ENCODE measurements around the gene LIN28A.

DNA sequence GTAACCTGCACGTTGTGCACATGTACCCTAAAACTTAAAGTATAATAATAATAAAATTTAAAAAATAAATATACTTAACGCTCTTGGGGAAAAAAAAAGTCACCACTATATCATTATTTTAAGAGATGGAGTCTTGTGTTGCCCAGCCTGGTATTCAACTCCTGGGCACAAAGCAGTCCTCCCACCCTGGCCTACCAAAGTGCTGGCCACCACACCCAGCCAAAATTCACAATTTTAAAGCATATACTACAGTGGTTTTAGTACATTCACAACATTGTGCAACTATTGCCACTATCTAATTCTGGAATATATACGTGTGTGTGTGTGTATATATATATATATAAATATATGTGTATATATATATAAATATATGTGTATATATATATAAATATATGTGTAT, 67.5 kb downstream of the LIN28A start:
- TF ChIP-seq, protein P1, sequence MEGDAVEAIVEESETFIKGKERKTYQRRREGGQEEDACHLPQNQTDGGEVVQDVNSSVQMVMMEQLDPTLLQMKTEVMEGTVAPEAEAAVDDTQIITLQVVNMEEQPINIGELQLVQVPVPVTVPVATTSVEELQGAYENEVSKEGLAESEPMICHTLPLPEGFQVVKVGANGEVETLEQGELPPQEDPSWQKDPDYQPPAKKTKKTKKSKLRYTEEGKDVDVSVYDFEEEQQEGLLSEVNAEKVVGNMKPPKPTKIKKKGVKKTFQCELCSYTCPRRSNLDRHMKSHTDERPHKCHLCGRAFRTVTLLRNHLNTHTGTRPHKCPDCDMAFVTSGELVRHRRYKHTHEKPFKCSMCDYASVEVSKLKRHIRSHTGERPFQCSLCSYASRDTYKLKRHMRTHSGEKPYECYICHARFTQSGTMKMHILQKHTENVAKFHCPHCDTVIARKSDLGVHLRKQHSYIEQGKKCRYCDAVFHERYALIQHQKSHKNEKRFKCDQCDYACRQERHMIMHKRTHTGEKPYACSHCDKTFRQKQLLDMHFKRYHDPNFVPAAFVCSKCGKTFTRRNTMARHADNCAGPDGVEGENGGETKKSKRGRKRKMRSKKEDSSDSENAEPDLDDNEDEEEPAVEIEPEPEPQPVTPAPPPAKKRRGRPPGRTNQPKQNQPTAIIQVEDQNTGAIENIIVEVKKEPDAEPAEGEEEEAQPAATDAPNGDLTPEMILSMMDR (IDR thresholded peaks at IDR 0.05; ENCODE audit: low read depth, low read length, missing input control), result no peak
- TF ChIP-seq, protein P2, sequence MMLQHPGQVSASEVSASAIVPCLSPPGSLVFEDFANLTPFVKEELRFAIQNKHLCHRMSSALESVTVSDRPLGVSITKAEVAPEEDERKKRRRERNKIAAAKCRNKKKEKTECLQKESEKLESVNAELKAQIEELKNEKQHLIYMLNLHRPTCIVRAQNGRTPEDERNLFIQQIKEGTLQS (IDR thresholded peaks at IDR 0.05), result no peak
- TF ChIP-seq TAF1 (conservative IDR thresholded peaks at IDR 0.05) (no peak), JUND (IDR thresholded peaks at IDR 0.05) (no peak), RAD21 (IDR thresholded peaks at IDR 0.05) (no peak), HNF4G (IDR thresholded peaks at IDR 0.05) (no peak)
- TF ChIP-seq, protein P3, sequence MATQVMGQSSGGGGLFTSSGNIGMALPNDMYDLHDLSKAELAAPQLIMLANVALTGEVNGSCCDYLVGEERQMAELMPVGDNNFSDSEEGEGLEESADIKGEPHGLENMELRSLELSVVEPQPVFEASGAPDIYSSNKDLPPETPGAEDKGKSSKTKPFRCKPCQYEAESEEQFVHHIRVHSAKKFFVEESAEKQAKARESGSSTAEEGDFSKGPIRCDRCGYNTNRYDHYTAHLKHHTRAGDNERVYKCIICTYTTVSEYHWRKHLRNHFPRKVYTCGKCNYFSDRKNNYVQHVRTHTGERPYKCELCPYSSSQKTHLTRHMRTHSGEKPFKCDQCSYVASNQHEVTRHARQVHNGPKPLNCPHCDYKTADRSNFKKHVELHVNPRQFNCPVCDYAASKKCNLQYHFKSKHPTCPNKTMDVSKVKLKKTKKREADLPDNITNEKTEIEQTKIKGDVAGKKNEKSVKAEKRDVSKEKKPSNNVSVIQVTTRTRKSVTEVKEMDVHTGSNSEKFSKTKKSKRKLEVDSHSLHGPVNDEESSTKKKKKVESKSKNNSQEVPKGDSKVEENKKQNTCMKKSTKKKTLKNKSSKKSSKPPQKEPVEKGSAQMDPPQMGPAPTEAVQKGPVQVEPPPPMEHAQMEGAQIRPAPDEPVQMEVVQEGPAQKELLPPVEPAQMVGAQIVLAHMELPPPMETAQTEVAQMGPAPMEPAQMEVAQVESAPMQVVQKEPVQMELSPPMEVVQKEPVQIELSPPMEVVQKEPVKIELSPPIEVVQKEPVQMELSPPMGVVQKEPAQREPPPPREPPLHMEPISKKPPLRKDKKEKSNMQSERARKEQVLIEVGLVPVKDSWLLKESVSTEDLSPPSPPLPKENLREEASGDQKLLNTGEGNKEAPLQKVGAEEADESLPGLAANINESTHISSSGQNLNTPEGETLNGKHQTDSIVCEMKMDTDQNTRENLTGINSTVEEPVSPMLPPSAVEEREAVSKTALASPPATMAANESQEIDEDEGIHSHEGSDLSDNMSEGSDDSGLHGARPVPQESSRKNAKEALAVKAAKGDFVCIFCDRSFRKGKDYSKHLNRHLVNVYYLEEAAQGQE (IDR thresholded peaks at IDR 0.05), result no peak

Measured in liver (tissue), 3 donors.